HG02943 (cell line): Measurements from ENCODE around the gene MRPS14.
"Not testable (repeated sequence)": the region's sequence is repeated elsewhere in the genome, so short reads cannot be mapped to it uniquely, and the experiment has no call there.

Experiments used
- ATAC-seq: cut with Tn5 transposase; IDR thresholded peaks from one replicate; pipeline ENCODE4 v1.9.1; 2021; ENCODE audit warnings: mild to moderate bottlenecking, low read depth, moderate library complexity; ENCODE audit not compliant: unreplicated experiment

The MRPS14 gene

DNA sequence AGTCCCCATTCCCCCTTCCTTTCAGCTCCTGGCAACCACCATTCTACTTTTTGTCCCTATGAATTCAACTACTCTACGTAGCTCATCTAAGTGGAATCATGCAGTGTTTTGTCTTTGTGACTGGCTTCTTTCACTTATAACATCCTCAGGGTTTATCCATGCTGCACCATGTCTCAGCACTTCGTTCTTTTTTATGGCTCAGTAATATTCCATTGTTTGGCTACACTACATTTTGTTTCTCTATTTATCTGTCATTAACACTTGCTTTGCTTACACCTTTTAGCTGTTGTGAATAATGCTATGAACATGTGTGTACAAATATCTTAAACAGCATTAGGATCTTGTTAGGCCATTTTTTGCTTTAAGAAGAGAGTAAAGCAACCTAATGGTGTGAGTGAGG is 1.5 kb upstream of the MRPS14 start:
- no peak for ATAC-seq

DNA sequence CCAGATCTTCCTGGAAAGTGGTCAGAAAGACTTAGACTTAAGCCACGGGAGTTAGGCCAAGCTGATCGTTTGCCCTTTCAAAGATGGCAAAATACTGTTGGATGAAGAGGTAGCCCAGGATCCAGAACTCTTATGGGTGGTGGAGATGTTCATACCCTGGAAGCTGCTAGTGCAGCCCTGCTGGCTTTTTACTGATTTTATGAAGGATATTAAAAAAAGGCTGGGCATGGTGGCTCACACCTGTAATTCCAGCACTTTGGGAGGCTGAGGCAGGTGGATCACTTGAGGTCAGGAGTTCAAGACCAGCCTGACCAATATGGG is 657 bp upstream of the MRPS14 start:
- not testable (repeated sequence) for ATAC-seq

DNA sequence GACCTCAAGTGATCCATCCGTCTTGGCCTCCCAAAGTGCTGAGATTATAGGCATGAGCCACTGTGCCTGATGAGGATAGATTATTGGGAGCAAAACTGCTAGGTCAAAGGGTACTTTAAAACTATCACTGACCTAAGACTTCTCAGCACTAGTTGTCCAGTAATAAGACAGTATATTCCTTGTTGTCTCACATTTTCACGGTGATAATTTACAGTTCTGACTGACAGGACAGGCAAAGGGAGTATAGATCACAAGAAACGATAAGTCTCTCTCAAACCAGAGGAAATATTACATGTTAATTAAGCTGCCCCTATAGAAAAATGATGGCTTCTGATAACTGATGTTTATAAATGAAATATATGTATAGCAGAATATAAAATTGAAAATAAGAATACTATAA is 3.7 kb downstream of the MRPS14 start:
- no peak for ATAC-seq

DNA sequence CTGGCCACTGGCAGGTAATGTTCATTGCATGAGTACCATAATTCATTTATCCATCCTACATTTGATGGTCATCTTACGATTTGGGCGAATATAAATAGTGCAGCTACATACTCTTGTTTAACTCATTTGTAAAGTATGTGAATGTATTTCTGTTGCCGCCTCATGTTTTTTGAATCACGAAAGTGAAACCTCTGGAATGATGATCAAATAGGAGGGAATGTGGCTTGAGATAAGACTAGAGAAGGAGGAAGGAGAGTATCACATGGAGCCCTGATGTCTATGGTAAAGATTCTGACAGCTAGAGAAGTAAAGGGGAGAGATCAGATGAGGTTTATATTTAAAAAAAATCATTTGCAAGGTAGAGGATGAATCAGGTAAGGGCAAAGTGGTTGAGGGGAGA is 8.0 kb downstream of the MRPS14 start:
- ATAC-seq: no peak

DNA sequence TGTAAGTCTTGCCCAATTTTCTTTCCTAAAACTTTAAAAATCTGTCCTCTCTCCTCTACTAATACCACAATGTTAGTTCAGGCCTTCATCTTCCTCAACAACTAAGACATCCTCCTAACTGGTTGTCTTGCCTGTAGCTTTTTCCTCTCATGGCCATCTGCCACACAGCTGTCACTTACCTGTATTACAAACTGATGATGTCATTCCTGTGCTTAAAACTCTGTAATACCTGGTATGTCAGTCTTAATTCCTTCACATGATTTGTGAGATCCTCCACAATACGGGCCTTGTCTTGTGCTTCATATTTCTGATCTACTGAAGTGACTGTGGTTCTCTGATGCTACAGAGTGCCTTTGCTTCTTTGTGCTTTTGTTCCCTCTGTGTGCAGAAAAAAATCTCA is 9.8 kb downstream of the MRPS14 start:
- ATAC-seq: no peak

DNA sequence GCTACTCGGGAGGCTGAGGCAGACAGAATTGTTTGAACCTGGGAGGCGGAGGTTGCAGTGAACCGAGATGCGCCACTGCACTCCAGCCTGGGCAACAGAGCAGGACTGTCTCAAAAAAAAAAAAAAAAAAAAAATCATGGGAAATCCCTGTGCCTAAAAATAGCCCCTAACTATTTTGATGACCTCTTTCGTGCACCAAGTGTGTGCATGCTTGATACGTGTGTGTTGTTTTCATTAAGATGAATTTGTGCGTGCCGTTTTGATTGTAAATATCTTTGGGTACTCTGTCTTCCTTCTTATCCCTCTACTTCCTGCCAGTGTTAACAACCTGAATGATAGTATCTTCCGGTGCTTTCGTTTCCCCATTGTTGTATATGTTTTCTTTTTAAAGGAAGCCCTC is 13.7 kb downstream of the MRPS14 start:
- no peak for ATAC-seq

DNA sequence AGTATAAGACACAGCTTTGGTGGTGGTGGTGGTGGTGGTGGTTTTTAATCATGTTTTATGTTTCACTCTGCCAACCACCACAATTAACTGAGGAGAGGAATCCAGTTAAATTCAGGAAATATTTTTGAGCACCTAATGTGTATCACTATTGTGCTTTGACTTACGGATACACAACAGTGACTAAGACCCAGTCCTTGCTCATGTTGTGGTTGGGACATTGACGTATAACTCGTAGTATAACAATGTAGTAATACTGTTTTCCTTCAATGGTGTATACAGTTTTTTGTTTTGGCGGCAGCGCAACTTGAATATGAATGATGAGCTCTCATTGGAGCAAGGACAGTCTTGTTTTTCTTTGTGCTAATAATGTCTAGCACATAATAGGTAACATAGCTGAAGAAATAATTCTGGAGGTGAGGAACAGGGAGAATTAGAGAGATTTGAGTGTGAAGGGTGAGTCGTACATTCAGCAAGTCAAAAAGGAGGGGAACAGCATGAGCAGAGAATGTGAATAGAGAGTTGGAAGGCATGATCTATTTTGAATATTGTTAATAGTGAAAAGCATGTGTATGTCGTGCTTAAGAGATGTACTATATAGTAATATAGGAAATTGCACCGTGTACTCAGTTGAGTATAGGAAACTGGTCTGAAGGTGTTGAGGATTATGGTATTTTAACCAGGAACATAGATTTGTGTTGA is 18.0 kb downstream of the MRPS14 start:
- ATAC-seq: no peak

DNA sequence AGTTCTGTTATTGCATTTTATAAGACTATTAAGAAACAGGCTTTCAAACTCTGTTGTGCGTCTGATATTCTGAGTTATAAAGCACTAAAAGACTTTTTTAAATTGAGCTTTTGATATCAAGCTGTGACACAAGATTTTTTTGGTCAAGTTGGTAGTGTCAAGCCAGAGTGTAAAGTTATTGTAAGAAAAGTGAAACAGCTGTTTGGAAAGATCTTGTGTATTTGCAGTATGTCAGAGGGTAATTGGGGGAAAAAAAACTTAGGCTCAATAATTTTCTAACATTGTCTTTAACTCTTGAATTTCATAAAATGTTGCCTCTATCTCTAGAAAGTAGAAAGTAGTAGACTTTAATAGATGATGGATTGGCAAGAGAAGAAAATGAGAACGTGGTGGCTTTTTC is 19.7 kb downstream of the MRPS14 start:
- ATAC-seq: no peak

DNA sequence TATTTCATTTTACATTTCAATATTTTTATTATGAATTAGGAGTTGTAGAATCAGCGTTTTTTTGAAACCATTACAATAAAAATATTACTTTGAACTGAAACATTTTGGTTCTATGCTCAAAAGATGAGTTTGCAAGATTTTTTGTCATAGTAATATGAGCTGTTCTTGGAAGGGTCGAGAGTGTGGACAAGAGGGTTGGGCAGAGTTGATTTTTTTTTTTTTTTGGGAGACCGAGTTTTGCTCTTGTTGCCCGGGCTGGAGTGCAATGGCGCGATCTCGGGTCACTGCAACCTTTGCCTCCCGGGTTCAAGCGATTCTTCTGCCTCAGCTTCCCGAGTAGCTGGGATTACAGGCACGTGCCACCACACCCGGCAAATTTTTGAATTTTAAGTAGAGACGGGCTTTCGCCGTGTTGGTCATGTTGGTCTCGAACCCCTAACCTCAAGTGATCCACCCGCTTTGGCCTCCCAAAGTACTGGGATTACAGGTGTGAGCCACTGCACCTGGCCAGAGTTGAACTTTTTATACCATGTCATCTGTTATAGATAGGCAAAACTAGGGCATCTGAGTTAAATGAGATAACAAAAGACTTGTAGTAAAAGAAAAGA is 20.2 kb downstream of the MRPS14 start:
- ATAC-seq: no peak

DNA sequence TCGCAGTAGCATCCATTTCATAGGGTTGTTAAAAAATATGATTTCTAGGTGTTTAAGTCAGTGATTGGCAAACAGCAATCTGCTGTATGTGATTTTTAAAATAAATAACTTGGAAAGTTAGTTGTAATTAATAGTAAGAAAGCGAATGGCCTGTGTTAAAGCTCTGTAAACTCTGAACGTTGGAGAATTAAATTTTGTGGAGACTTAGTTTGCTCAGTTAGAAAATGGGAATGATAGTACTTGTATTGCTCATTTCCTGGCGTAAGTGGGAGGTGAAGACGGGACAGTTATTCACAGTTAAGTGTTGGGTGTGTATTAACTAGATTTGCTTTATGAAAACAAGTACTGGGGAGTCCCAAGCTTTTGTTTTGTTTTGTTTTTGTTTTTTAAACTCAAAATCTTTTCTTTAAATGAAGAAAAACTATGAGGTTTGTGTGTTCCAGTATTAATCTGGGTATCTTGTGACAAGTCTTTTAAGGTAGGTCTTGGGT is 22.5 kb downstream of the MRPS14 start:
- ATAC-seq: no peak

DNA sequence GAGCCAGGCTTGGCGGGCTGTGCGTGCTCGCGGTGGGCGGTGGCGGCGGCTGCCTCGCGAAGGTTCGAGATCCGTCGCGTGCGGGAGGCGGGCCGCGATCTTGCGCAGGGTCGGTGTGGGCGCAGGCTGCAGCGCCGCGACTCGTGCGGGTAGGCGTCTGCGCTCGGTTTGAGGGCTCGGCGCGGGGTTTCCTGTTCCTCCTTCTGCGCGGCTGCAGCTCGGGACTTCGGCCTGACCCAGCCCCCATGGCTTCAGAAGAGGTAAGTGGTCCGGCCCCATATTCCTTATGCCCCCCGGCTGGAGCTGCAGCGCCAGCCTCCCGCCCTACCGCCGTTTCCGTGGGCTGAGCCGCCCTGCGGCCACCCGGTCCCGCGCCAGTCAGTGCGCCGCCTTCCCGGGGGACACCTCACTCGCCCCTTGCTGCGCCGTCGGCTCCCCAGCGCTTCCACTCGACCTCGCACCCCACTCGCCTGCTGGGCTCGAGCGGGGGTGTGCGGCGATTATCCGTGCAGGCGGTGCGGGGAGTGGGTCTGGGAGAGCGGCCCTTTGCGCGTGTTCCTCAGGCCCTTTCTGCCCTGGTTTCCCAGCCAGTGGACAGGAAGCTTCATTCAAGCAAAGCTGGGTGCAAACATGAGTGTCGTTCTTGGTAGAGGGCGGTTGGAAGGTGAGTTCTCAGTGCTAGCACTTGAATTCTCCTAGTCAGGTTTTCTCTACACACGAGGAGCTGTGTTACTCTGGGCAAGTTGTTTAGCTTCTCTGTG is 23.1 kb downstream of the MRPS14 start, which contains the start of gene CACYBP:
Gene CACYBP, plus strand, starts transcription at position 12 of the 761 bp plus-strand sequence. Its CDS starts 234 bp downstream, at position 246.
- peak; percentile 8 for ATAC-seq

DNA sequence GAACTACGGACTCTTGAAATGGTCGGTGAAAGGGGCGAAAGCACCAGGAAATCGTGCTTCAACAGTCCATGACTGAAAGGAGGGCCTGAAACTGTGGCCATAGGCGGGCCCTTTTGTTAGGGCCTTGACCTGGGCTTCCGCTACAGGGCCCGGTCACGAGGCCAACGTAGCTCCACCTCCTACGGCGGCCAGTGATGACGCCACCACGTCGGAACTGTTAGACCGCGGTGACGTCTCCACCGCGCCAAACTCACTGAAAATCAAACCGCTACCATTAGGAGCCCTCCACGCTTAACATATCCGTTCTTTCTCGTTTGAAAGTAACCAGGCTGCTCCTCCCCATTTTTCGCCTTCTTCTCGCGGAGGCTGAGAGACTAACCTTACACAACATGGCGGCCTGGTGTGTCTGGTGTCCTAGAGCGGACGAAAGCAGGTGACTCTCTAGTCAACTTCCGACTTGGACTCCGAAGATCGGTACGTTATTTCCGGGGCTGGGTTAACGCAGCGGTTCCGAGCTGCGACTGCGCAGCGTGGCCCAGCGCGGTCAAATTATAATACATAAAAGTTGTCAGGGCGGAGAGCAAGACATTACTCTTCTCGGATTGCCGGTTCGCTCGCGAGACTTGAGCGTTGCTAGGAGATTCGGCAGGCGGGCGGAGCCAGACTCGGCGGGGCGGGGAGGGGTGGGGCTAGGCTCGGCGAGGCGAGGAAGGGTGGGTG is 23.8 kb downstream of the MRPS14 start:
- peak; percentile 81 for ATAC-seq

DNA sequence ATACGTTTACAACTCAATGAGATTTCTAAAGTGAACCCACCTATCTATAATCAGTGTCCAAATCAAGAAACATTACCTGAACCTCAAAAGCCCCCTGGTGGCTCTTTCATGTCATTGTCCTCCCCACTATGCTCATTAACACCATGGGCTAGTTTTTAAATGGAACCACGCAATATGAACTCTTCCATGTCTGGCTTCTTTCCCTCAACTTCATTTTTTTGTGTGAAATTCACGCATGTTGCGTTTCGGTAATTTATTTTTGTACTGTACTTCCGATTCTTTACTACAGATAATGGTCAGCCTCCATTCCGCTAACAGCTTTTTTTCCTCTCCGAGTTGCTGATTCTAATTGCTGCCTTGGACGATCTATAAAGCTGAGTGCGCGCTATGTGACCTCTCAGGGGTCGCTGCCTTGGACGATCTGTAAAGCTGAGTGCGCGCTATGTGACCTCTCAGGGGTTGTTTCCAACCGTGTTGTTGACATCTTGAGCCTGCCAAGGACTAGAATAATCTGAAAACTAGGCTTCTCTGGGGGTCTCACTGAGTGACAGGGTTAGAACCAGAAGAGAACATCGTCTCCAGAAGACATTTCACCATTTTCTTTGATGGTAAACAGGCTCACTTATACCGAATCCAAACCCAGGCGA is 24.5 kb downstream of the MRPS14 start:
- ATAC-seq: peak; percentile 19

DNA sequence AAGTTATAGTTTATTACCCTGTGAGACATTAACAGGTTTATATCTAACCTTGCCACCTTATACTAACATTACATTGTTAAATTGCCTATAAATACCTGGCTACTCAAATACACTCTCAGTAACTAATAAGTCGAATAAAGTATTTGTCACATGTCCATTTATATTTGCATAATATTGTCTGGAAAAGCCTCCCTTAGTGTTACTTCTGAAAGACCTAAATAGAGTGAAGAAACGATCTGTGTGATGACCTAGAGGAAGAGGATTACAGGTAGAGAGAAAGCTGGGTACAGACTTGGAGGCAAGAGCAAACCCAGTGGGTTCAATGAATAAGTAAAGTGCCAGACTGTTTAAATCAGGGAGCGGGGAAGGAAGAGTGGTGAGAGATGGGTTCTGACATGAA is 26.2 kb downstream of the MRPS14 start:
- ATAC-seq: no peak

DNA sequence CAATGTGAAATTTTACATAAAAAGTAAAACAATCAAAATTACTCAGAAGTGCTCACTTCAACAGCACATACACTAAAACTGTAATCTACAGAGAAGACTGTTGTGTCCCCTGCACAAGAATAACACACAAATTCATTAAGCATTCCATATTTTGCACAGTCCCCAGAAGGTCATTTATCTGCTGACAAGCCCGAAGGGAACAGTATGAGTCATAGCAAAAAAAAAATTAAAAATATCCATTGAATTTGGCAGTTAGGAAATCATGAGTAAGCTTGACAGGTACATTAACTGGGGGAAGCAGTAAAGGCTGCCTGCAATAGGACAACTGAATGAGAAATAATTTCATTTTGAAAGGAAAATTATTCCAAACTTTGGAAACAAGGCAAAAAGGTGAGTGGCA is 26.7 kb downstream of the MRPS14 start:
- no peak for ATAC-seq

DNA sequence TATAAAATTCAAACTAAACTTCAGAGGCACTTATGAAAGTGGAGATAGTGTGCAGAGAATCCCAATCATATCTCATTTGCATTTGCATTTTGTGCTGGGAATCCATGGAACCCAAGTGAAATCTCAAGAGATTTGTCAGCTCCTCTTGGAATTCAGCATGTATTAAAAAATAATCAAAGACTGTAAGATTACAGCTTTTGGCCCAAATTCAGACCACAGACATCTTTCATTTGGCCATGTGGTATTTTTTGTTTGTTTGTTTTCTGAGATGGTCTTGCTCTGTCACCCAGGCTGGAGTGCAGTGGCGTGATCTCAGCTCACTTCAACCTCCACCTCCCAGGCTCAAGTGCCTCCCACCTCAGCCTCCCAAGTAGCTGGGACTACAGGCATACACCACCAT is 27.3 kb downstream of the MRPS14 start:
- ATAC-seq: no peak

DNA sequence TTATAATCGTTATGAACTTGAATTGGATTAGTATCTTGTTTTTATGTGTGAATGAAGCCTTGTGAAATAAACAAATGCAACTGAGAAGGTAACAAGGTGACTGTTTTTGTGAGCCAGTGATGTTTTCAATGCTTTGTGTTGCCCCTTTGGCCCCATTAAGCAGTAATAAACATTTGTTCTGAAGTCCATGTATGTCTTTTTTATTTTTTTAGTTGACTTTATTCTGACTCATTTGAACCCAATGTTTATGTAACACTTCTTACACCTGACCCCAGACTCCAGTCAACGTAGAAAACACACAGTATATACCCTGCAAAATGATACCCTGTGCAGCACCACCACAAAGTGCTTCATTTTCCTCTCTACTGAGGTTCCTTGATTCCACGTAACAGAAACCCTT is 28.1 kb downstream of the MRPS14 start:
- ATAC-seq: no peak

DNA sequence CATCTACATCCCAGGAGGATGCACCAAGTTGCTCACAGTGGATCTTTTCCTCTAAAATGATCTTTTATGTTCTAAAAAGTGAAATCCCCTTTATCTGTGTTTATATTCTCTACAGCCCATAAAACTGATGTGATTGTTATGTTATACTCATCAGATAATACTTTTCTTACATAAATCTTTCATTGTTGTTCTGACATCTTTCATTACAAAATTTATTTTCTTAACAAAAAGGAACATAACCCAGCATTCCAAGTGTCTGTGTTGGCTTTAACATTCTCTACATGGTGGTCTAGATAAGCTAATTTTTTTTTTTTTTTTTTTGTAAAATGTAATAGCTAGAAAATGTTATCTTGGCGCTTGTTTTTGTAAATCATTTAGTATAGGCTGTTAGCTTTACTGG is 31.8 kb downstream of the MRPS14 start:
- no peak for ATAC-seq

DNA sequence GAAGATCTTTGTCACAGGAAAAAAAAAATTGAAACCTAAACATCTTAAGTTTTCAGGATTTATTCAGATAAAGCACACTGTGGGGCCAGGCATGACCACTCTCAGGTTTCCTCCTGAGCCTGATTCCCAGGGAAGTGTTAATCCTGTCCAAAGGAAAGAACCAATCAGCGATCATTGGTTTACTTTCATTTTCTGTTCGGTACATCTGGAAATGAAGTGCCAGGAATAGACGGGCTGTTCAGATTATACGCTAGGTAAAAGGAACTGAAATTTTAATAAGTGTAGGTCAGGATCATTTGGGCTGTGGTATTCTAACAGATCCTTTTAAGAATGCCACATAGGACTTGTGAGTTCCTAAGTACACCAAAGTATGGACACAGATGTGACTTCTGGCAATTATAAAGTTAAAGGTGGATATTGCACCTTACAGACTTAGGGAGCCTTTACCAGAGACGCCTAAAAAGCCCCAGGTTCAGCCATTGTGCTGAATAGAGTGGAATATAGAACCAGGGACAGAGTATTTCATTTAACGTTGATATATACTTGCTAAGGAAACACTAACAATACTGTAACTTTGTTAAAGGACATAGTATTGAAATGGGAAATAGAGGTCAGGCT is 32.7 kb downstream of the MRPS14 start:
- ATAC-seq: no peak
